Measurements from ENCODE around the gene GALE.

DNA sequence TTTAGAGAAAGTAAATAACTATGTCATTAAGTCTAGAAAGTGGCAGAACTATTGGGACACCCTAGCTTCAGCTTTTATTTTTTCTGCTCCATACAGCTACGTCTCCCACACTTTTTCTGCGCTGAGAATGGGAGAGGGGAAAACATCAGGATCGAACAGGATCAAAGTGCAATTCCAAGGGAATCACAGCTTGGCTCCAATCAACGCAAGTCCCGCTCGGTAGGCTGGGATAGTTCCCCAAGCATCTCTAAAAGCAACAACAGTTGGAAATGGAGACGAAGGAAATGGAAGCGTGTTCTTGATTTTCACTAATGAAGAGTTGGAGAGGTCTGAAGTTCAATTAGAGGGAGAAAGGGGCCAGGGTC, 24.1 kb upstream of the GALE start:
- TF ChIP-seq, protein P1, sequence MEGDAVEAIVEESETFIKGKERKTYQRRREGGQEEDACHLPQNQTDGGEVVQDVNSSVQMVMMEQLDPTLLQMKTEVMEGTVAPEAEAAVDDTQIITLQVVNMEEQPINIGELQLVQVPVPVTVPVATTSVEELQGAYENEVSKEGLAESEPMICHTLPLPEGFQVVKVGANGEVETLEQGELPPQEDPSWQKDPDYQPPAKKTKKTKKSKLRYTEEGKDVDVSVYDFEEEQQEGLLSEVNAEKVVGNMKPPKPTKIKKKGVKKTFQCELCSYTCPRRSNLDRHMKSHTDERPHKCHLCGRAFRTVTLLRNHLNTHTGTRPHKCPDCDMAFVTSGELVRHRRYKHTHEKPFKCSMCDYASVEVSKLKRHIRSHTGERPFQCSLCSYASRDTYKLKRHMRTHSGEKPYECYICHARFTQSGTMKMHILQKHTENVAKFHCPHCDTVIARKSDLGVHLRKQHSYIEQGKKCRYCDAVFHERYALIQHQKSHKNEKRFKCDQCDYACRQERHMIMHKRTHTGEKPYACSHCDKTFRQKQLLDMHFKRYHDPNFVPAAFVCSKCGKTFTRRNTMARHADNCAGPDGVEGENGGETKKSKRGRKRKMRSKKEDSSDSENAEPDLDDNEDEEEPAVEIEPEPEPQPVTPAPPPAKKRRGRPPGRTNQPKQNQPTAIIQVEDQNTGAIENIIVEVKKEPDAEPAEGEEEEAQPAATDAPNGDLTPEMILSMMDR (optimal IDR thresholded peaks at IDR 0.05 in 1 of 3, IDR thresholded peaks at IDR 0.05 in 1 of 3, conservative IDR thresholded peaks at IDR 0.05 in 1 of 3; ENCODE audit: extremely low read depth in 1 of 3, insufficient read depth in 2 of 3, low read length in 3 of 3) = no peak
- TF ChIP-seq EZH2 (IDR thresholded peaks at IDR 0.05; ENCODE audit: low read length) = no peak

Measured in keratinocyte (primary cell).